HG03060 (cell line): ENCODE data around the gene CAPN1.

Experiments
- ATAC-seq: cut with Tn5 transposase; IDR thresholded peaks from one replicate; pipeline ENCODE4 v1.9.1; 2021; ENCODE audit warnings: low read depth, moderate number of reproducible peaks; ENCODE audit not compliant: unreplicated experiment

The CAPN1 gene

GRCh38 chr11:65187971-65188461 lies 6.3 kb downstream of the CAPN1 start:
- ATAC-seq: no peak

GRCh38 chr11:65188486-65188885 lies 6.8 kb downstream of the CAPN1 start:
- no peak for ATAC-seq

GRCh38 chr11:65189191-65189590 lies 7.5 kb downstream of the CAPN1 start:
- no peak for ATAC-seq

GRCh38 chr11:65194564-65194963 lies 12.8 kb downstream of the CAPN1 start:
- ATAC-seq: no peak

- ATAC-seq: no peak
These were observed 22.4 kb downstream of the CAPN1 start for GRCh38 chr11:65204143-65204542.

GRCh38 chr11:65204646-65205601 lies 23.2 kb downstream of the CAPN1 start:
- no peak for ATAC-seq

GRCh38 chr11:65205602-65205967 lies 23.9 kb downstream of the CAPN1 start:
- no peak for ATAC-seq

- ATAC-seq: no peak
These were observed 24.7 kb downstream of the CAPN1 start for GRCh38 chr11:65206441-65206841.

GRCh38 chr11:65206901-65207300 lies 25.2 kb downstream of the CAPN1 start:
- ATAC-seq: no peak

GRCh38 chr11:65207918-65208784 lies 26.4 kb downstream of the CAPN1 start:
- no peak for ATAC-seq

GRCh38 chr11:65208785-65209710 lies 27.3 kb downstream of the CAPN1 start:
- ATAC-seq: no peak

GRCh38 chr11:65209711-65210360 lies 28.1 kb downstream of the CAPN1 start:
- no peak for ATAC-seq

GRCh38 chr11:65210361-65210731 lies 28.6 kb downstream of the CAPN1 start:
- ATAC-seq: no peak

GRCh38 chr11:65210748-65211147 lies 29.0 kb downstream of the CAPN1 start:
- no peak for ATAC-seq

- ATAC-seq: no peak
These were observed 29.8 kb downstream of the CAPN1 start for GRCh38 chr11:65211293-65212105.

- ATAC-seq: no peak
These were observed 30.6 kb downstream of the CAPN1 start for GRCh38 chr11:65212226-65212801.

- no peak for ATAC-seq
These were observed 31.8 kb downstream of the CAPN1 start for GRCh38 chr11:65213322-65214211.
